Lung microvascular endothelial cell (primary cell): ENCODE data around the gene AKAP13. TPM values are rescaled to one million over a fixed set of nuclear protein-coding genes. Genes with fewer than 3 reads are reported as not detected.

Experiments
- DNase-seq, 2 donors: peaks; one replicate each; pipeline versions ENCODE4 v3.0.0 to v3.0.0-alpha.2; 2010; ENCODE audit warnings: low read depth in 2 of 2
- total RNA-seq: library from RNA; depleted of rRNA; stranded (reverse); fragments of >200 nt; gene quantifications from 2 replicates; pipeline ENCODE4 v1.2.1, GENCODE V29; 2014

Gene AKAP13
- total RNA-seq, 1 donor from 2014 or later = 44.4 TPM

DNA sequence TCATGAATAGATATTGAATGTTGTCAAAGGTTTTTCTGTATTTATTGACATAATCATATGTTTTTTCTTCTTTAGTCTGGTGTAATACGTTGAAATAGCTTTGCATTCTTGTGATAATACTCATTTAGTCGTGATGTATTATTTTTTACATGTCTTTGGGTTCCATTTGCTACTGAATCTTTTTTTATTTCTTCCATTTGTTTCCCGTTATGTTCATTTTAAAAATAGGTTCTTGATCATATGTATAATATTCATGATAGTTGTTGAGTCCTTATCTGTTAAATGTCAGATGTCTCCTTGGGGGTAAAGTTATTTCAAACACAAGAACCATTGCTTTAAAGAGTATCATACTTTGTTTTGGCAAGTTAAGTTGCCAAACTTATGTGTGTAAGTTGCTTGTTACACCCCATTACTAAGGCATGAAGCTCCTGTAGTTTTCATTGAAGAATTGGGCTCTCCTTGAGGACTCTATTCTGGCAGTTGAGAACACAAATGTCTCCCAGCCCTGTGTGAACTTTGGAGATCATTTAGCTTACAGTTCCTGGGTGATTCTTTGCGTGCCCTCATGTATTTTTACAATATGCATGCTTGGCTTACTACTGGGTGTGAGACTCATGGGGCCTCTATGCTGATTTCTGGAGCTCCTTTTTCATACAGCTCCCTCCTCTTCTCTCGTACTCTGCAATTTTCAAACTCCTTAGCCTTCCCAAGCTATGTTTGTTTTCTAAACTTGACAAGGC lies 8.3 kb downstream of the AKAP13 start:
- DNase-seq = no peak

DNA sequence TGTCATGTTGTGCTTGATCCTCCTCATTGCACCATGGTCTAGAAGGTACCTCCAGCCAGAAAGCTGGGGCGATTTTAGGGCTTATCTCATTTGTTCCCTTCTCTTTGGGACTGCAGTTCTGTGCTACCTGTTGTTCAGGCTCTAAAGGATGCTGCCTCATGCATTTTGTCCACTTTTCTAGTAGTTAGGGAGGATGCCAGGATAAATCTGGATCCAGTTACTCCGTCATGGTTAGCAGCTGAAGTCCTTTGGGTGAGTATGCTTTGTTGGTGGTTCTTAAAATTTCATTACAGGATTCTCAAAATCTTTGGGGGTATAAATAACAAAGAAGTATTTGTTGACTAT lies 8.9 kb downstream of the AKAP13 start:
- no peak for DNase-seq

DNA sequence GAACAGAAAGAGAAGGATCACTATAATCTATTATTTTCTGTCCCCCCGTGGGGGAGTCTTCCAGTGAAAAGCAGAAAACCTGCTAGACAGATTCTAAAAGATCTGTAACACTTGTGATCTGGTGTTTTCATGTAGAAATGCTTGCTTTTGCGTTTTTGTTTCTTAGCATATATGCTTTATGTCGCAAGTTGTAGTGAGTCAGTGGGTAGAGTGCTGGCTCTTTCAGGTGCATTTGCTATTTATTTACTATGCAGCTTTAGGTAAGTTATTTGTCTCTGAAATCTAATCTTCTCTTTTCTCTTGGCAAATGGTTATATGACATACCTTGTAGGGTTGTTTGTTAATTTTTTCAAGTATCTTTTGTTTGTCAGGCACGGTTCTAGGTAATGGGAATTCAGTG lies 9.4 kb downstream of the AKAP13 start:
- DNase-seq = no peak

DNA sequence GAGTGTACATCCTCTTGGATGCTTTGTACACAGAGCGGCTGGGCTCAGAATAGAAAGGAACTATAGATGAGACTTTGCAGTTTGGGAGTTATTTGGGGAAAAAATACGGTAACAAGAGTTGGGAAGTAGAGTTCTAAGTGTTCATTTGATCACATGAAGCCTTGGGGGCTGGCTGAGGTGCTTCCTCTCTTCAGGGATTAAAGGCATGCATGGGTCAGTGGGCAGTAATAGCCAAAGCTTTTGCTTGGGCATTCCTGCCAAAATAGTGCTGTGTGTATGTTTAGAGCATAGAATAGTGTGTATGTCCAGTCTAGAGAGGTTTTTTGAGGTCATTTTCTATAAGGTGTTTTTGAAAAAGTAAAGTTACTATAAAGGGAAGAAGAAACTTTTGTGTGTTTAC lies 12.8 kb downstream of the AKAP13 start:
- DNase-seq = no peak

DNA sequence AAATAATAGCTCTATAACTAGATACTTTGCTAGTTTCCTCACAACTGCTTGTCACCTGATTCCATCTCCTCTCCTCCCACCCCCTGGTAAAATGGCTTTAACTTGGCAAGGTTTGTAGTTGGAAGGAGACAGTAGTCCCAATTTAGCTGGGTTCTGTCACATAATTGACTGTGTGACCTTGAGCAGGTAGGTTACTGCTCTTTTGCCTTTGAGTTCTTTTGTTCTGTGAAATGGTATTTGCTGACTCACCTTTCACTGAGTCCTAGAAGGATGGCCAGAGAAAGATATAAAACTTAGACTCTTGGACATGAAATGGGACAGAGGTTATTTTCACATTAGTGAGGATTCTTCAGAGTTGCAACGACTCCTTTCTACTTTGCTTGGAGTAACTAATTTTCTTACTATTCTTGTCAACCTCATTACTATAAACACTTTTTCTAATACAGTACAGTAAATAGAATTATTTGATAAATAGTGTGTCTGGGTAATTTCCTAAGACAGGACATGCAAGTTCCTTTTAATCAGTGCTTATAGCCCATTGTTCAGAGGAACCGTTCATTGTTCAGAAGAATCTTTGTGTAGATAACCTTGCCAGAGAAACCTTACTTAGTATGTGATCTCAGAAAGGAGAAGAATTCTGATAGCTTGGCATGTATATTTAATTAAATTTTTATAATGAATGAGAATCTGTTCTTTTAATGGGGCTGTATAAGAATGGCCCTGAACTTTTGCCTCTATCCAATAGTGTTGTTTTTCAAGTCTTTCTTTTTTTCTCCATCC lies 14.3 kb downstream of the AKAP13 start:
- peak in 1 of 2 donors; percentile 72 for DNase-seq

DNA sequence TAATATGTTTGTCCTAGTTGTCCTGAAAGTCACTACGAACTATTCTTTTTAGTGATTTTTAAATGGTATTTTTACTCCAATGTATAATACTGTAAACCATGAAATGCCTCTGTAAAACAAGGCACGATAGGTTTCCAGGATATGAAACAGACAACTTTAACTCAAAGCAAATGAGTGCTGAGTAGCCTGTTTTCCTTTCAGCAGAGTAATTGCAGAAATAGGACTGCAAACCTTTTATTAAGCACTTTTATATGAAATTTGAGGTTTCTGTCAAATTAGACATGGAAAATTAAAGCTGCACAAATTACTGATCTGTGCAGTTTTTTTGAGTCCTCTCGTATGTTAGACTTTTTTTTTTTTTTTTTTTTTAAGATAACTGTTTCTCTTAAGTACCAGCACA lies 16.2 kb downstream of the AKAP13 start:
- DNase-seq = no peak

DNA sequence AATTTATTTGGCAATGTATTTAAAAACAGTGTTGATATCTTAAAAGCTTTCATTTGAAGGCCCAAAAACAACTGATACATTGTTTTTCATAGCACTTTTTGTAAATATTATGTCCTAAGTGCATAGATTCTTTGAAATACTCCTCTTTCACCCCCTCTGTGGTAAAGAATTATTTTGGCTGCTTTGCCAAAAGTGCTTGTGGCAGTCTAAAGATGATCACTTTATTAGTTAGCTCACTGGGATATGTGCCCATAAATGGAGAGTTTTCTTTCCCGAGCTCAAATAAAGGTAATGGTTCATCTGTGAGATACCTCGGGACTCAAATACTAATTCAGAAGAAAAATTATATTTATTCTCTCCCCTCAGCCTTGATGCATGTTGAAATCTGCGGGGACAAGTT lies 16.7 kb downstream of the AKAP13 start:
- no peak for DNase-seq

DNA sequence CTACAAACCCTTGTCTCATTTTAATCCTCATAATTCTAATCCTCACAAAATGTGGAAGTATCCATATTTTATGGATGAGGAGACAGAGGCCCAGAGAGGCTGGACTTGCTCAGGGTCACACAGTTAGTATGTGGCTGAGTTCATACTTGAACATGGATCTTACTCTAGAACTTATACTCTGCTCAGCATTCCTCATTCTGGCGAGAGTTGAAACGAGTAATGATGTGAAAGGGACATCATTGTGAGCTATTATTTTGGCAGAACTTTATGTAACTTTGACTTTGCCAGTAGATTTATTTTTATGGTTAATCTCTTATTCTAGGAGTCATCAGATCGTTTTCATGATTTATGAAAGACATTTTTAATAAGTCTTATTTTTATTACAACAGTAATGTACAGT lies 17.5 kb downstream of the AKAP13 start:
- DNase-seq = no peak

DNA sequence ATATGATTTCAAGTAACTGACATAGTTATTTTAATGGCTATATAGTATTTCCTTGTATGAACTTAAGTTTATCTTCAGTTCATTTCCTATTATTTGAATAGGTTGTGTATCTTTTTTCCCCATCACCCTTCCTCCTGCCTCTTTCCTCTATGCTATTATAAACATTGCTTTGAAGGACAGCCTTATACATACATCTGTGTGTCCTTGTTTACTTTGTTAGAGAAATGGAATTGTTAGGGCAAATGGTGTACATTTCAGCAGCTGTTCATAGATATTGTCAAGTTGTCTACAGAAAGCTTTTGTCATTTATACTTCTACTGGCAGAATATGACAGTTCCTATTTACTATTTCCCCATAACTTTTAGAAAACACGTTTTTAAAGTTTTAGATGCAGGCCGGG lies 18.4 kb downstream of the AKAP13 start:
- DNase-seq = no peak

DNA sequence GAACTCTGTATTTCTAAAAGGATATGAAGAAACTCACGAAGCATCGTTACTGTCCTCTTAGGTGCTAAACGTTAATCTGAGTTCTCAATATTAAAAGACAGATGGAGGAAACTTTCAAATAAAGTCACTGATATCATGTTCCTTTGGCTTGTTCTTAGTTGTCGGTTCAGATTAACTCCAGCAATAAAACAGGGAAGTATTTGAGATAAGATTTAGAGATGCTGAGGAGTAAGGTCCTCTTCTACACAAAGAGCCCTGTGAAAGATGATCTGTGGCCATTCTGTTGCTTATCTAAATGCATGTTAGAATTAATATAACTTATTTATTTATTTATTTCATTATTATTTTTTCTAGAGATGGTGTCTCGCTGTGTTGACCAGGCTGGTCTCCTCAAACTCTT lies 19.2 kb downstream of the AKAP13 start:
- DNase-seq = no peak

DNA sequence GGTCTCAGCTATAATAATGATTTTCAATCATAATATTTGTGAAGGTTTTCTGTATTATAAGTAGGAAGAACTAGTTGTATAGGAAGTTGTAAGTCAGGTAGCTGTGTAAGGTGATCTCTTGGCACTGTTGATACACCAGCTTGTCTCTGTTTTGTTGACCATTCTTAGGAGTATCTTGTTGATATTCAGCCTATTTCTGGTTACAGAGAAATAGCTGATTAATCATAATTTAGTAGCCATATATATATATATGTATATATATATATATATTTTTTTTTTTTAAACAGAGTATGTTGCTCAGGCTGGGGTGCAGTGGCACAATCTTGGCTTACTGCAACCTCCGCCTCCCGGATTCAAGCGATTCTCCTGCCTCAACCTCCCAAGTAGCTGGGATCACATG lies 20.2 kb downstream of the AKAP13 start:
- no peak for DNase-seq

DNA sequence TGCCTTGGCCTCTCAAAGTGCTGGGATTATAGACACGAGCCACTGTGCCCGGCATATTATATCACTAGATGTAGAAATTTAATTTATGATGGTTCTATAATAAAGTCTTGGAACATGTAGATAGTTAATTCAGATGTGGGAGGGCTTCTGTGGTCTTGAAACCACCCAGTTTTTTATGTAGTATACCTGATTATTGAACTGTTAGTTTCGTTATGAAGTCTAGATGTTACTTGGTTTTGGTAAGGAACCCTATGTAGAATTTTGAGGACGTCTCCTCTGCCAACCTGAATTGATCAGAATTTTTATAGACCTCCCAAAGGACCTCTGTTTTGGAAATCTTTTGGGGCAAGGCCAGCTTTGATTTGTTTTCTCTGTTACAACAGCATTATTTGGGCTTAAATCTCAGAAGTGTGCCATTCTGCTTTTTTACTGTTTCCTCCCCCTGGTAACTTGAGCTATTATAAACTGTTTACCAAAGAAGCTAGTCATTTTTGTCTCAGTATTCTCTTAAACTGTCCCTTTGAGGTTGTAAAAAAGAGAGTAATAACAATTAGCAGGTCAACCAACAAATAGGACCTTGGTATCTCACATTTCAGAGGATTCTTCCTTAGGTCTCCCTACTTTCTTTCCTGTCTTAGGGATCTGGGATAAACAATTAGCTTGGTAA lies 20.8 kb downstream of the AKAP13 start:
- DNase-seq = no peak

DNA sequence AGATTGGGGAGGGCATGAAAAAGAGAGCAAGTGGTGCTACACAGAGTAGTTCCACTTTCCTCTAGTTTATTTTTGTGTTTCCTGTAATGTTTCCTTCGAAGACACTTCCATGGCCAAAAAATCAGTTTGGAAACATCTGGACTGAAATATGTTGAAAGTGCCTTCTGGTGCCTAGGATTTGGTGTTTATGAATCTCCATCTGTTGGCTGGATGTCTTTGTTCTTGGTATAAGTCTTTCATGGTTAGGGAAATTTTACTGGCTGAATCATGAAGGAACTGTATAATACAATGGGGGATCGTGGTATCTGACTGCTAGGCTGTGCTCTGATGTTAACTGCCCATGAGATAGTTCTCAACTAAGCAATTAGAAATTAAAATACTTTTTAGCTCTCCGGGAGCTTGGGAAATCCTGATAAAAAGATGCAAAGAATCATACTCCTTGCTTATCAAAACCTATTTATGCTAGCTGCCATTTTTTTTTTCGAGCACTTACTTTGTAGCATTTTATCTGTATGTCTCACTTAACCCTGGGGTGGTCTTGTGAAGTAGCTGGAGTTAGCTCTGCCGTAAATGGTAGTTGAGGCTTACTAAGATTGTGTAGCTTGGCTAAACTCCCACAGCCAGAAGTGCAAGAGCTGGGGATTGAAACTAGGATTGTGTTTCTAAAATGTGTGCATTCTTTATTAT lies 21.9 kb downstream of the AKAP13 start:
- peak in 1 of 2 donors; percentile 54 for DNase-seq

DNA sequence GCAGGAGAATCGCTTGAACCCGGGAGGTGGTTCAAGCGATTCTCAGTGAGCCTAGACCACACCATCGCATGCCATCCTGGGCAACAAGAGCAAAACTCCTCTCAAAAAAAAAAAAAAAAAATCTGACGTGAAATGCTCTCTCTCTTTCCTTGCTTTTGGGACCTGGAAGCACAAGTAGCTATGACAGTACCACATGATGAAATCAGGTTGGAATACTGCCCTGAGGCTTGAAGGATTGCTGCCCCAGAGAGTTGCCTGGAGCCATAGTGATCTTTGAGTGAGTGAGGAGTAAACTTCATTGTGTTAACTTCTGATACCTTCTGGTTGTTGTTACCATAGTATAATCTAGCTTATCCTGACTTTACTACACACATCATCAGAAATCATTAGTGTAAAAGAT lies 23.3 kb downstream of the AKAP13 start:
- DNase-seq = no peak

DNA sequence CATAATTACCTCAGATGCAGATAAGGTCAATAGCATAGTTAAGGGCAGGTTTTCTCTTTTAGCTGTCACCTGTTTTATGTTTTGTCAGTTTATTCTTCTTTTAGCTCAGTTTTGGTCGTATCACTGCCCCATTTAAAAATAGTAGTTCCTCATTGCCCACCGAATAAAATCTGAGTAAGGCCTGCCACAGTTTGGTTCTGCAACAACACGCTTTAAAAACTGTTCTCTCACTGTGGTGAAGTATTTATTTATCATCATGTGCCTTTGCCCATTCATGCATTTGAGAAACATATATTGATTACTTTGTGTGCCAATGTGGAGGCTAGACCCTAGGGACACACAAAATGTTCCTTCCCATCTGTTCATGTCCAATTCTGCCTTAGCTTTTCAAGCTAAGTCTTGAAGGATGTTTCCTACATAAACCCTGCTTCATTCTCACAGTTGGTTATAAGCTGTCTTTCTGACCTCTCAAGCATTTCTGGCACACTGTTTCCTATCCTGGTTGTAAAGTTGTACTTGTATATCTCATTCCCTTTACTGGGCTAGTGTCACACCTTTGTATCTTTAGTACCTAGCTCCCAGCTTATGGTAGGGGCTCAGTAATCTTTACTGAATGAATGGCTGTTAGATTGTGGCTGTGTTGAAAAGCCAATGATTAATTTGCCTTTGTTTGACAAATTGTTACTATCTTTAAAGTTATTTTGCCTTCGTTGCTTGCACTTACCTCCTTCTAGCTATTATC lies 23.9 kb downstream of the AKAP13 start:
- no peak for DNase-seq

DNA sequence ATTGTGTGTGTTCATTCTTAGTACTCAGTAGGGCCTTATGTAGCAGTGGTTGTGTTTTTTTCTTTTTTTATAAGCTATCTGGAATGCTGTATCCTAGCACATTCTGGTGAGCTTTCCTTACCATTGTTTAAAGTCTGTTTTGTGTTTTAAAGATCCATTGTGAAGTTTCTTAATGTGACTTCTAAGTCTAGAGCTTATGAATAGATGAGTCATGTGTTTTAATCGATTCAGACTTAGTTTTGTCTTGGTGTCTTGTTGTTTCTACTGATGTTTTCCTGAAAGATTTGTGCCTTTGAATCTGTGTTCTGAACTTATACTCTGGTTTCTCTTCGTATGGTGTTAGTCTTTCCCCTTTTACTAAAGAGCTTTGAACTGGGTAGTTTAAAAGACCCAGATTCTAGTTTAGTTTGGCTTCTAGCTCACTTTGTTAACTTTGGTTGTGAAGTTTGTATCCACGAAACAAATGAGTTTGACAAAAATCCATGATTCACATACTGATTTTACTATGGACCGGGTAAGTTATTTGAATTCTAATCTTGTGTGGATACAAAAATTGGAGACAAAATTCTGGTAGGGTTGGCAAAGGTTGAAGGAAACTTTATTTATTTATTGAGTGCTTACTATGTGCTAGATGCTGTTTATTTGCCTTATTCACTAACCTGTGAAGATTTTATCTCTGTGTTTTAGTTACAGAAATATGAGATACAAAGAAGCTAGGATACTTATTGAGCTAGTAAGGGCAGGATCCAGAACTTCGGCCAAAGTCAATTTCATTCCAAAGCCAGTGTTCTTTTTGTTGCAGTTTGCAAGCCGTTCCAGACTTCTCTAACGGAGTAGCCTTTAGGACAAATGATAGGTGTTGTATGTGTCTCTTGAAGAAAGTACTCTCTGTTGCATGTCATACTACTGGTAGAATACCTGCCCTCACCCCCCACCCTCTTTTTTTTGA lies 24.8 kb downstream of the AKAP13 start:
- DNase-seq = peak in 1 of 2 donors; percentile 81

DNA sequence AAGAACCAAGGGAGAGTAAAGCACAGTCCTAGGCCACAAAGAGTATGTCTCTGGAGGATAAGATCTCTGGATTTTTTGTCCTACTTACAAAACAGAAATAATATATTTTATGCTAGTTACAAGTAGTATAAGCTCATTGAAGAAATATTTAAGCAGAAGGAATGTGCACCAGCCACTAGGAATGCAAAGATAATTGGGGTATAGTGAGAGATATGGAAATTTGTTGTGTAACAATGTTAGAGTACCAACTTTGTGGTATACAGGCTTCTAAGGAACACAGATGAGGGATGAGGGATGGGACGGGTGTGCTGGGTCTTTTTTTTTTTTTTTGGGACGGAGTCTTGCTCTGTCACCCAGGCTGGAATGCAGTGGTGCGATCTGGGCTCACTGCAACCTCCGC lies 26.5 kb downstream of the AKAP13 start:
- DNase-seq = no peak

DNA sequence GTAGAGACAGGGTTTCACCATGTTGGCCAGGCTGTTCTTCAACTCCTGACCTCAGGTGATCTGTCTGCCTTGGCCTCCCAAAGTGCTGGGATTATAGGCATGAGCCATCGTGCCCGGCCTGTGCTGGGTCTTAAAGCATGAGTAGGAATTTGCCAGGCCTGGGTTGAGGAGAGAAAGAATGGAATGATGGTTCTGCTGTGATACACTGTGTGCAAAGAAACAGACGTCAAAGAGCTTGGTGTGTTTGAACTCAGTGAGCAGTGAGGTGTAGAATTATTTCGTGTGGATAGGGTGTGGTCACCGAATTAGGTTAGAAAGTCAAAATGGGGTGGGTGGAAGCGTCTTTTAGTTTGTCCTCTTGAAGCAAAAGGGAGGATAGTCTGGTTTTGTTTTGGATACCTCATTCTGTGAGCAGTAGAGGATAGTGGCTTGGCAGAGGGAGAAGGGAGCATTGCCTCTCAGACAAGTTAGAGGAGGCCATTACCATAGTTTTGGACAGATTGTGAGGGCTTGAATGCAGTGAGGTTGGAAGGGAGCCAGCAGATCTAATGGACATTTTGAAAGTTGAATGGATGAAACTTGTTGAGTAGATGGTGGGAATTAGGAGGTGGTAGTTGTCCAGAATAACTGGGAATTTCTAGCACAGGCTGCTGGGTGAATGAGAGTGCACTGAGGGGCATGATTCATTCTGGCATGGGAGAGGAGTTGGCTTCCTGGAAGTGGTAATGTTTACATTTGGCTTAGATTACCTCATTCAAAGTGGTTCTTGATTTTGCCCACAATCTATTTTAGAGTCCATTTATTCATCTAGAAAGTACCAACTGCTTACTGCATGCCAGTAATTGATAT lies 27.2 kb downstream of the AKAP13 start:
- peak; percentile 87 to 96 for DNase-seq

DNA sequence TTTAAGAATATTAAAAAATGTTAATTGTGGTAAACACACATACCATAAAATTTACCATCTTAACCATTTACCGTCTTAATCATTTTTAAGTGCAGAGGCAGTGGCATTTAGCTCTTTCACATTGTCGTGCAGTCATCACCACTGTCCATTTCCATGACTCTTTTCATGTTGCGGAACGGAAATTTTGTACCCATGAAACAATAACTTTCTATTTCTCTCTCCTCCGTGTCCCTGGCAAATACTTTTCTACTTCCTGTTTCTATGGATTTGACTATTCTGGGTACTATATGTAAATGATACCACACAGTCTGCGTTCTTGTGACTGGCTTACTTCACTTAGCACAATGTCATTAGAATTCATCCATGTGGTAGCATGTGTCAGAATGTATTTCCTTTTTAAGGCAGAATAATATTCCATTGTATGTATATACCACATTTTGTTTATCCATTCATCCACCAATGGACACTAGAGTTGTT lies 27.9 kb downstream of the AKAP13 start:
- peak; percentile 62 to 81 for DNase-seq
